ACC112 (cell line): Measurements from ENCODE around the gene PMFBP1.

ENCODE experiments used
- H2AFZ ChIP-seq: fragments of 200-600 bp; sonication (generic); one replicate; pipeline ENCODE4 v1.6.0; 2017; ENCODE audit warnings: antibody characterized with exemption, low read length; ENCODE audit not compliant: unreplicated experiment
- H3K27ac ChIP-seq: fragments of 200-600 bp; sonication (generic); 2 replicates; pipeline ENCODE4 v1.5.1; 2014; ENCODE audit warnings: low read depth, mild to moderate bottlenecking, antibody characterized with exemption, low read length, moderate library complexity
- H3K27me3 ChIP-seq: fragments of 200-600 bp; sonication (generic); 2 replicates; pipeline ENCODE4 v1.6.1; 2014; ENCODE audit warnings: mild to moderate bottlenecking, antibody characterized with exemption, low read length, moderate library complexity, mixed read lengths; ENCODE audit not compliant: insufficient read depth
- H3K36me3 ChIP-seq: fragments of 200-600 bp; sonication (generic); 2 replicates; pipeline ENCODE4 v1.6.1; 2016; ENCODE audit warnings: mild to moderate bottlenecking, antibody characterized with exemption, low read length, moderate library complexity, mixed read lengths; ENCODE audit not compliant: insufficient read depth
- H3K4me1 ChIP-seq: fragments of 200-600 bp; sonication (generic); one replicate; pipeline ENCODE4 v1.6.1; 2016; ENCODE audit warnings: low read length, mixed read lengths; ENCODE audit not compliant: insufficient read depth, unreplicated experiment, control insufficient read depth
- H3K4me3 ChIP-seq: fragments of 200-600 bp; sonication (generic); 2 replicates; pipeline ENCODE4 v1.5.1; 2014; ENCODE audit warnings: mild to moderate bottlenecking, low read depth, low read length
- H3K79me2 ChIP-seq: fragments of 200-600 bp; sonication (generic); one replicate; pipeline ENCODE4 v1.6.0; 2016; ENCODE audit warnings: low read length; ENCODE audit not compliant: control insufficient read depth, unreplicated experiment, insufficient read depth

Gene PMFBP1

GRCh38 chr16:72120026-72120425 is 51.9 kb downstream of the PMFBP1 start:
- Histone ChIP-seq H3K36me3 (no peaks in the 10 kb centered on the region), H3K4me1 (no peaks in the 10 kb centered on the region), H3K27ac (no peak overlapping the region), H3K79me2 (no peaks in the 10 kb centered on the region), H3K4me3 (no peak overlapping the region), H2AFZ (no peak overlapping the region), H3K27me3 (no peaks in the 10 kb centered on the region)

- Histone ChIP-seq H3K4me1 (no peaks in the 10 kb centered on the region), H3K79me2 (no peaks in the 10 kb centered on the region), H3K4me3 (no peak overlapping the region), H3K36me3 (peaks cover 21% of the 10 kb centered on the region), H2AFZ (no peak overlapping the region), H3K27ac (no peak overlapping the region), H3K27me3 (no peaks in the 10 kb centered on the region)
Observed at GRCh38 chr16:72113616-72113945, 58.4 kb downstream of the PMFBP1 start.

- Histone ChIP-seq H2AFZ (no peak overlapping the region), H3K4me1 (no peaks in the 10 kb centered on the region), H3K4me3 (no peak overlapping the region), H3K79me2 (no peaks in the 10 kb centered on the region), H3K27ac (no peak overlapping the region), H3K36me3 (peaks cover 26% of the 10 kb centered on the region), H3K27me3 (no peaks in the 10 kb centered on the region)
Observed at GRCh38 chr16:72112906-72113615, 58.9 kb downstream of the PMFBP1 start.

GRCh38 chr16:72112452-72112792 is 59.5 kb downstream of the PMFBP1 start:
- peaks cover 28% of the 10 kb centered on the region for H3K36me3 ChIP-seq

GRCh38 chr16:72111657-72112451 is 60.1 kb downstream of the PMFBP1 start:
- H3K79me2 ChIP-seq, result no peaks in the 10 kb centered on the region
- peaks cover 28% of the 10 kb centered on the region for H3K36me3 ChIP-seq
- H3K4me1 ChIP-seq, result no peaks in the 10 kb centered on the region
- no peak overlapping the region for H3K4me3 ChIP-seq
- H3K27me3 ChIP-seq, result no peaks in the 10 kb centered on the region
- no peak overlapping the region for H2AFZ ChIP-seq
- no peak overlapping the region for H3K27ac ChIP-seq

More at GRCh38 chr16:72112452-72112792, 59.5 kb downstream of the PMFBP1 start:
- Histone ChIP-seq H3K79me2 (no peaks in the 10 kb centered on the region), H3K27ac (no peak overlapping the region), H3K4me3 (no peak overlapping the region), H3K4me1 (no peaks in the 10 kb centered on the region), H3K27me3 (no peaks in the 10 kb centered on the region), H2AFZ (no peak overlapping the region)

- no peak overlapping the region for H2AFZ ChIP-seq
- no peaks in the 10 kb centered on the region for H3K27me3 ChIP-seq
- H3K27ac ChIP-seq, result no peak overlapping the region
- H3K79me2 ChIP-seq, result no peaks in the 10 kb centered on the region
- no peaks in the 10 kb centered on the region for H3K4me1 ChIP-seq
- peaks cover 31% of the 10 kb centered on the region for H3K36me3 ChIP-seq
- no peak overlapping the region for H3K4me3 ChIP-seq
Observed at GRCh38 chr16:72110662-72111615, 61.0 kb downstream of the PMFBP1 start.

GRCh38 chr16:72109966-72110530 is 61.9 kb downstream of the PMFBP1 start:
- Histone ChIP-seq H3K36me3 (peaks cover 34% of the 10 kb centered on the region), H3K4me3 (no peak overlapping the region), H3K27ac (no peak overlapping the region), H3K27me3 (no peaks in the 10 kb centered on the region), H3K79me2 (no peaks in the 10 kb centered on the region), H3K4me1 (no peaks in the 10 kb centered on the region), H2AFZ (no peak overlapping the region)

GRCh38 chr16:72109300-72109699 is 62.7 kb downstream of the PMFBP1 start:
- H2AFZ ChIP-seq, result no peak overlapping the region
- no peak overlapping the region for H3K4me3 ChIP-seq
- H3K27me3 ChIP-seq, result no peaks in the 10 kb centered on the region
- H3K36me3 ChIP-seq, result peaks cover 36% of the 10 kb centered on the region
- no peak overlapping the region for H3K27ac ChIP-seq
- no peaks in the 10 kb centered on the region for H3K4me1 ChIP-seq
- no peaks in the 10 kb centered on the region for H3K79me2 ChIP-seq

- Histone ChIP-seq H3K4me1 (no peaks in the 10 kb centered on the region), H3K79me2 (no peaks in the 10 kb centered on the region), H3K4me3 (no peak overlapping the region), H3K27me3 (no peaks in the 10 kb centered on the region), H2AFZ (no peak overlapping the region), H3K36me3 (peaks cover 38% of the 10 kb centered on the region), H3K27ac (no peak overlapping the region)
Observed at GRCh38 chr16:72108353-72109102, 63.4 kb downstream of the PMFBP1 start.

GRCh38 chr16:72107371-72107770 is 64.6 kb downstream of the PMFBP1 start:
- Histone ChIP-seq H3K79me2 (no peaks in the 10 kb centered on the region), H3K4me1 (no peaks in the 10 kb centered on the region), H3K36me3 (peaks cover 49% of the 10 kb centered on the region), H3K27ac (no peak overlapping the region), H2AFZ (no peak overlapping the region), H3K4me3 (no peak overlapping the region), H3K27me3 (no peaks in the 10 kb centered on the region)
